SK-N-SH (cell line): ENCODE measurements around the gene MTRF1.

Experiments
- CHD2 ChIP-seq: fragments of 150-350 bp; IDR thresholded peaks from 2 replicates; pipeline ENCODE4 v1.6.1; 2018; ENCODE audit warnings: low read length; ENCODE audit not compliant: partially characterized antibody
- CTCF ChIP-seq: fragments of 200-600 bp; sonication (generic); IDR thresholded peaks from 2 replicates; pipeline ENCODE4 v1.6.1; 2017; ENCODE audit warnings: antibody characterized with exemption, mild to moderate bottlenecking, moderate library complexity
- MXI1 ChIP-seq: IDR thresholded peaks from 2 replicates; pipeline ENCODE4 v1.6.1; 2012; ENCODE audit warnings: mild to moderate bottlenecking, low read depth, low read length, improper control_type of control experiment
- POLR2AphosphoS5 ChIP-seq: IDR thresholded peaks from 2 replicates; pipeline ENCODE4 v1.6.1; 2012; ENCODE audit warnings: low read depth, low read length

- TF ChIP-seq CTCF (no peak), POLR2AphosphoS5 (no peak), MXI1 (no peak), CHD2 (no peak)
Observed at GRCh38 chr13:41307884-41308640, 44.7 kb upstream of the MTRF1 start.
